ENCODE results near the gene WEE2. TPM values are rescaled to one million over a fixed set of nuclear protein-coding genes. Genes with fewer than 3 reads are reported as not detected.
A peak's percentile ranks its signal among the peaks of the same experiment; 100 is the strongest.

Gene WEE2
- total RNA-seq, 6 donors from 2014 or later, result 0.78 TPM; not detected in 5

- H3K27me3 ChIP-seq, result no peaks in the 10 kb centered on the region
- no peaks in the 10 kb centered on the region for H3K4me1 ChIP-seq
- DNase-seq (no peak), ATAC-seq (ENCODE audit: low FRiP score in 2 of 2) (no peak)
- no peak for TF ChIP-seq POLR2AphosphoS5 (IDR thresholded peaks at IDR 0.05)
- no peak for TF ChIP-seq POLR2A (IDR thresholded peaks at IDR 0.05)
- TF ChIP-seq EP300 (IDR thresholded peaks at IDR 0.05), result no peak
- TF ChIP-seq CTCF (IDR thresholded peaks at IDR 0.05), result no peak
- H3K4me3 ChIP-seq, result no peak overlapping the region
- H3K36me3 ChIP-seq, result peaks cover 0 to 37% (median under 1%) of the 10 kb centered on the region in 4 donors
- H3K27ac ChIP-seq, result peak overlapping the region in 1 of 4 donors; percentile 23
- no peaks in the 10 kb centered on the region for H3K9me3 ChIP-seq
- 66 to 75% methylated on average over 5 of the region's 5 CpGs for WGBS, 2 donors
These were observed 33.9 kb upstream of the WEE2 start for GRCh38 chr7:141674171-141674671.

GRCh38 chr7:141674702-141675101 is 33.5 kb upstream of the WEE2 start:
- TF ChIP-seq CTCF (IDR thresholded peaks at IDR 0.05) (no peak), POLR2AphosphoS5 (IDR thresholded peaks at IDR 0.05) (no peak), POLR2A (IDR thresholded peaks at IDR 0.05) (no peak), EP300 (IDR thresholded peaks at IDR 0.05) (no peak)
- 87 to 90% methylated on average over 4 of the region's 4 CpGs for WGBS, 2 donors
- ATAC-seq (ENCODE audit: low FRiP score in 2 of 2) (peak in 1 of 2 donors; percentile 49), DNase-seq (no peak)
- Histone ChIP-seq H3K27ac (peak overlapping the region in 1 of 4 donors; percentile 61), H3K4me3 (no peak overlapping the region), H3K4me1 (no peaks in the 10 kb centered on the region), H3K9me3 (no peaks in the 10 kb centered on the region), H3K36me3 (peaks cover 0 to 41% (median 3%) of the 10 kb centered on the region in 4 donors), H3K27me3 (no peaks in the 10 kb centered on the region)

- no peaks in the 10 kb centered on the region for H3K27me3 ChIP-seq
- no peaks in the 10 kb centered on the region for H3K9me3 ChIP-seq
- peak overlapping the region in 2 of 4 donors; percentile 30 to 61 for H3K27ac ChIP-seq
- 77 to 82% methylated on average over 6 of the region's 6 CpGs for WGBS, 2 donors
- ATAC-seq (ENCODE audit: low FRiP score in 2 of 2), result peak in 1 of 2 donors; percentile 51
- TF ChIP-seq CTCF (IDR thresholded peaks at IDR 0.05) (no peak), EP300 (IDR thresholded peaks at IDR 0.05) (no peak)
- H3K4me3 ChIP-seq, result no peak overlapping the region
- H3K36me3 ChIP-seq, result peaks cover 0 to 43% (median 3%) of the 10 kb centered on the region in 4 donors
- no peaks in the 10 kb centered on the region for H3K4me1 ChIP-seq
- no peak for DNase-seq
These were observed 32.5 kb upstream of the WEE2 start for GRCh38 chr7:141675436-141676215.

- 49 to 73% methylated on average over 3 of the region's 3 CpGs for WGBS, 2 donors
- no peak for TF ChIP-seq POLR2A (IDR thresholded peaks at IDR 0.05)
- no peak for TF ChIP-seq POLR2AphosphoS5 (IDR thresholded peaks at IDR 0.05)
- no peak for TF ChIP-seq EP300 (IDR thresholded peaks at IDR 0.05)
- DNase-seq, result no peak
- Histone ChIP-seq H3K4me1 (no peaks in the 10 kb centered on the region), H3K27ac (peak overlapping the region in 1 of 4 donors; percentile 0), H3K36me3 (peaks cover 0 to 43% (median 3%) of the 10 kb centered on the region in 4 donors), H3K27me3 (no peaks in the 10 kb centered on the region), H3K4me3 (no peak overlapping the region), H3K9me3 (no peaks in the 10 kb centered on the region)
- ATAC-seq (ENCODE audit: low FRiP score in 2 of 2), result no peak
These were observed 31.5 kb upstream of the WEE2 start for GRCh38 chr7:141676618-141677017.

- no peak overlapping the region for H3K4me3 ChIP-seq
- H3K4me1 ChIP-seq, result no peaks in the 10 kb centered on the region
- peaks cover 0 to 44% (median 7%) of the 10 kb centered on the region in 4 donors for H3K36me3 ChIP-seq
- H3K27me3 ChIP-seq, result no peaks in the 10 kb centered on the region
- no peaks in the 10 kb centered on the region for H3K9me3 ChIP-seq
- DNase-seq (no peak), ATAC-seq (ENCODE audit: low FRiP score in 2 of 2) (no peak)
- TF ChIP-seq EP300 (IDR thresholded peaks at IDR 0.05) (no peak), CTCF (IDR thresholded peaks at IDR 0.05) (no peak), POLR2AphosphoS5 (IDR thresholded peaks at IDR 0.05) (no peak), POLR2A (IDR thresholded peaks at IDR 0.05) (no peak)
- H3K27ac ChIP-seq, result no peak overlapping the region
These were observed 29.1 kb upstream of the WEE2 start for GRCh38 chr7:141679014-141679413.

Measured in upper lobe of left lung (tissue), 6 donors.